Erythroblast (primary cell): ENCODE results near the gene EXOC6B.

ENCODE experiments used
- GATA1 ChIP-seq: IDR thresholded peaks from 2 replicates; pipeline ENCODE4 v1.6.1; 2011; ENCODE audit warnings: low read depth, mild to moderate bottlenecking, control low read depth, low read length, moderate library complexity
- POLR2A ChIP-seq: IDR thresholded peaks from 2 replicates; pipeline ENCODE4 v1.6.1; 2011; ENCODE audit warnings: mild to moderate bottlenecking, low read length

GRCh38 chr2:72175636-72176035 is 650.2 kb downstream of the EXOC6B start:
- no peak for TF ChIP-seq POLR2A
- TF ChIP-seq GATA1 = no peak
